ENCODE data around the gene P2RX1. TPM values are rescaled to one million over a fixed set of nuclear protein-coding genes. Genes with fewer than 3 reads are reported as not detected.

Gene P2RX1
- total RNA-seq: 10 to 100 TPM in 1 of 2 donors, 1 to 10 TPM in 1; 4.2 to 15.0 TPM
- total RNA-seq: 0 to 0.23 reads per million in 2 donors

- no peak for DNase-seq
- peak within 1 kb of the TSS; percentile 60 for H3K4me3 Mint-ChIP-seq
- peak; percentile 34 for ATAC-seq
- no peaks in the 10 kb centered on the region for H3K9me3 ChIP-seq (ENCODE audit: control insufficient read depth, low read length, poor library complexity, severe bottlenecking)
- H3K4me1 Mint-ChIP-seq: peaks cover 30% of the 10 kb centered on the region
- H3K36me3 Mint-ChIP-seq (ENCODE audit: low read depth): no peaks in the 10 kb centered on the region
- no peaks in the 10 kb centered on the region for H3K27me3 Mint-ChIP-seq
- H3K27ac Mint-ChIP-seq: peak within 1 kb of the TSS; percentile 21
Measured at GRCh38 chr17:3915995-3916696, at the start of gene P2RX1. TSS of gene P2RX1 (minus strand) at chr17:3916465. CDS start at chr17:3916225, 240 bp downstream.

GRCh38 chr17:3965118-3965800, 49.0 kb upstream of the P2RX1 start:
- Mint-ChIP-seq H3K4me3 (peak overlapping the region; percentile 91), H3K36me3 (ENCODE audit: low read depth) (no peaks in the 10 kb centered on the region), H3K27me3 (no peaks in the 10 kb centered on the region), H3K27ac (peak overlapping the region; percentile 90), H3K4me1 (peaks cover 39% of the 10 kb centered on the region)
- peak; percentile 61 for ATAC-seq
- peak; percentile 41 to 52 (median 45) for DNase-seq
- no peaks in the 10 kb centered on the region for H3K9me3 ChIP-seq (ENCODE audit: control insufficient read depth, low read length, poor library complexity, severe bottlenecking)

DNA sequence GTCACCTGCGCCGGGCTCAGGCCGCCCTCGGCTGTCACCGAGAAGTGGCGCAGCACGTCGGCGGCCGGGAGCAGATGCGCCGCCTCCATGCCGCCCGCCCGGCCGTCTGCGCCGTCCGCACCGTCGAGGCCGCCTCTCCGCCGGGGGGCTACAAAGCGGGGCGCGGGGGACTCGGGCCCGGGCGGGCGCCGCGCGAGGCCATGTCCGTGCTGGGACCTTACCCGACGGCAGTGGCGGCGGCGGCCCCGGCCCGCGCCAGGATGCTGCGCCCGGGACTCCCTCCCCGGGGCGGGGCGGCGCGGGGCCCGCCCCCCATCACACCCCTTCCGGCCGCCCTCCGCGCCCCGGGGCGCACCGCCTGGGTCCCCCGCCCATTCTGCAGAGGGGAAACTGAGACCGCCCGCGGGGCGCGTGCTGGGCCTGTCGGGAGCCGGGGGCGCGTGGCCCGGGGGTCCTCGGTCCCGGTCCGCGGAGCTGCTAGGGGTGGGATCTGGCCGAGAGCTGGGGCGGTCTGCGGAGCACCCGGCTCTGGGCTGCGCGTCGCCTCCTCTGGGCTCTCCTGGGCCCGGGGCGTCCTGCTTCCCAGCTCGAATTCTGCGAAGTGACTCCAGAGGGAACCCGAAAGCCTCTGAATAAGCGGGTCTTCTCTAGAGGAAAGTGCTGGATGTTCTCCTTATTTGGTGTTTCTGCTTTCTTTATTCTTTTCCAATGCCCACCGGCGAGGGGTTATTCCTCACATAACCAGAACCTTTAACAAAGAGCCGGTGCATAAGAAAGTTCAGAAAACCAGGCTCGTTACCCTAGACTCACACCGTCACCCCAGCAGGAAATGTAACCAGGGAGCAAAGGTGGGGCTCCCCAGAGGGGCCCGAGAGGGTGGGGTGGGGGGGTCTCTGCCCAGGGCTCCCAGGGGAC, 48.2 kb upstream of the P2RX1 start, which contains the start of gene ATP2A3:
ATP2A3 (minus strand) TSS at position 235 of the 915 bp plus-strand sequence; CDS start at position 89, 146 bp downstream.
- Mint-ChIP-seq H3K4me1 (peaks cover 47% of the 10 kb centered on the region), H3K27ac (peak within 1 kb of the TSS; percentile 90), H3K4me3 (peak within 1 kb of the TSS; percentile 93), H3K27me3 (no peaks in the 10 kb centered on the region), H3K36me3 (ENCODE audit: low read depth) (no peaks in the 10 kb centered on the region)
- DNase-seq (peak; percentile 43 to 71 (median 65)), ATAC-seq (peak; percentile 79)
- H3K9me3 ChIP-seq (ENCODE audit: control insufficient read depth, low read length, poor library complexity, severe bottlenecking): no peaks in the 10 kb centered on the region

DNA sequence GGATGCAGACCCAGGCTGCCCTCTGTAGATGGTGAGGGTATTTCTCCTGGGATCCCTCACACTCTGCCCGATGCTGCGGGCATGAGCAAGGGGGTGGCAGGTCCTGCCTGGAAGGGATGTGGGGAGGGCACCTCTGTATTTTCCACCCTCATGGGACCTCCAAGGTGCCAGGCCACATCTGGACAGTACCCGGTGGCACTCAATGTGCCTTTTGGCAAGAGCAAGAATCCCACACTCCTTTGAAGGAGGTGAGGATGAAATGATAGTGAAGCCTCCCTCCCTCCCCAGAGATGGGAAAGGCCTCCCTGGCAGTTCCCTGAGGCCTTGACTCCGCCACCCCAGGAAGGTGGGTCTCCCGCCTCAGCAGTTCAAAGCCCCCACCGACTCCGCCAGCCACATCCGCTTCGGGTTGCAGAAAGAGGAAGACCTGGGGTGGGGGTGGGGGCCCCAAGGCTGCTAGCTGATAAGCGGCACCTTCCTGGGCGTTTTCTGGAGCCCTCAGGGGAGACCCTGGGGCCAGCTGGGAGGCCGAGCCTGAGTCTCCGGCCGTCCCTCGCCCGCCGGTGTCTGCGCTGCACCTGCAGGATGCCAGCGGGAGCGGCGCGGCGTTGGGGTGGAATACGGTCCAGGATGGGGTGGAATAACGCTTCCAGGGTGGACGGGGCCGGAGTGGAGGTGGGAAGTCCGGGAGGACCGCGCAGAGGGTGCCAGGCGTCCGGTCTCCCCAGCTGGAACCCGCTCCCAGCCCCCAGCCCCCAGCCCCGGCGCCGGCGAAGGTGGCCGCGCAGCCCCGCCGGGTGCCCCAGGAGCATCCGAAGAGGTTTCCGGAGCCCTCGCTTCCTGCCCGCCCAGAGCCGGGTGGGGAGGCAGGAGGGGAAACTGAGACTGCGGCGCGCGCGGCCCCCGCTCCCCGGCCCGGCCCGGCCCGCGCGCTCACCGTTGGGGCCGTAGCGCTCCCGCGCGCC, 47.3 kb upstream of the P2RX1 start:
- Mint-ChIP-seq H3K36me3 (ENCODE audit: low read depth) (no peaks in the 10 kb centered on the region), H3K4me1 (peaks cover 49% of the 10 kb centered on the region), H3K27me3 (no peaks in the 10 kb centered on the region), H3K27ac (peak overlapping the region; percentile 85), H3K4me3 (peak overlapping the region; percentile 93)
- H3K9me3 ChIP-seq (ENCODE audit: control insufficient read depth, low read length, poor library complexity, severe bottlenecking): no peaks in the 10 kb centered on the region
- DNase-seq (peak; percentile 48 to 63 (median 52)), ATAC-seq (peak; percentile 48)

DNA sequence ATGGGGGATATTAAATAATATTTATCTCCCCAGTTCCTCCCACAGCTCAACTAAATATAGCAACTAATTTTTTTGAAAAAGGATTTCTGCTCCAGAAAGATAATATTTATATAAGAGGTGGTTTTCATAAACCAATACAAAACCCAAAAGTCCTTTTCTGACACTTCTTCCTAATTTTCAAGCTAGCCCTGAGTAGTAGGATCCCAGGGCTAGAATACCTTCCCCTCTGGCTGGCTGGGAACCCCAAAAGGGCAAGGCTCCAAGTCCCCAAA, 46.6 kb upstream of the P2RX1 start:
- Mint-ChIP-seq H3K36me3 (ENCODE audit: low read depth) (no peaks in the 10 kb centered on the region), H3K4me3 (peak overlapping the region; percentile 93), H3K27me3 (no peaks in the 10 kb centered on the region), H3K27ac (peak overlapping the region; percentile 85), H3K4me1 (peaks cover 50% of the 10 kb centered on the region)
- ATAC-seq (no peak), DNase-seq (no peak)
- no peaks in the 10 kb centered on the region for H3K9me3 ChIP-seq (ENCODE audit: control insufficient read depth, low read length, poor library complexity, severe bottlenecking)

DNA sequence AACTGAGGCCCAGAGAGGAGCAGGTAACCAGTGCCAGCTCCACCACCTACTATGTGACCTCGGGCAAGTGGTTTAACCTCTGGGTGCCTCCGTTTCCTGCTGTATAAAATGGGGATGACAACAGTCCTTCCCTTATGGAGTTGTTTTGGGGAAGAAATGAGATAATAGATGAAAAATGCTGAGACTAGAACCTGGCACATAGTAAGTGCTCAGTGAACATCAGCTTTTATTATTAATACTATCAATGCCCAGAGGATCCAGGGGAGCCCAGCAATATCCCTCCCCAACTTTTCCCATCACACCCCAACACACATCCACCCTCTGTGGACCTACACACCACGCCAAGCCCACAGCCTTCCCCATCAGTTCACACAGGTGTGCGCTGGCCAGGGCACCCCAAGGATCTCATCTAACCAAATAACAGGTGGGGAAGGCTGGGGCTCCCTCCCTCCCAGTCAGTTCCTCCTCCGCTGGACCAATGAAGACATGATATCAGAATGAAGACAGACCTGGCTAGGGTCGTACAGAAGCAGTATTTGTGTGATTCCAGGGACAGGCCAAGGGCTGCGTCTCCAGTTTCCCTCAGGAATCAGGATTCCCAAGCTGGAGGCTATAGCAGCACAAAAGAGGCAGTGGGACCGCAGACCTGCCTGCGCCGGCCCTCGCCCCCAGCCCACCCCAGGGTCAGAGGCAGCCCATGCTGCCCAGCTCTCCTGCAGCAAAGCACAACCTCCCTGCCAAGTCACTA, 46.1 kb upstream of the P2RX1 start:
- Mint-ChIP-seq H3K27me3 (no peaks in the 10 kb centered on the region), H3K4me3 (peak overlapping the region; percentile 93), H3K27ac (peak overlapping the region; percentile 92), H3K36me3 (ENCODE audit: low read depth) (no peaks in the 10 kb centered on the region), H3K4me1 (peaks cover 55% of the 10 kb centered on the region)
- no peak for ATAC-seq
- no peak for DNase-seq
- no peaks in the 10 kb centered on the region for H3K9me3 ChIP-seq (ENCODE audit: control insufficient read depth, low read length, poor library complexity, severe bottlenecking)

DNA sequence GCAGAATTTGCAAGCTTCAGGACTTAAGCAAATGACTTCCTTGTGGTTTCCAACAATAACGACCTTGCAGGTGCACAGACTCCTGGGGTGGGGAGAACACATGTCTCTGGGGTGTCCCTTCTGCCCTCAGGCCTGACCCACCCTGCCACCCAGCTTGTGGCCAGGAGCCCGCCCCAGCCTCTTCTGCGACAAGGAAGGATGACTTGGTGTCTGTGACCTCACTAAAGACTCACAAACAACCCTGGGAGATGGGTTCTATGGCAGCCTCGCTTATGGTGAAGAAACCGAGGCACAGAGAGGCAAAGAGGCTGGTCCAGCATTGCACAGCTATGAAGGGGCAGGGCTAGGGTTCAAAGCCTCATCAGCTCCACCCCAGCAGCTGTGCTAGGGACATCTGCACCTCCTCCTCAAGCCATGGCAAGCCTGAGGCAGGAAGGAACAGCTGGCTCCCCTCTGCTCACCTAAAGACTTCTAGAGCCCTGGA, 45.3 kb upstream of the P2RX1 start:
- Mint-ChIP-seq H3K27me3 (no peaks in the 10 kb centered on the region), H3K27ac (peak overlapping the region; percentile 92), H3K36me3 (ENCODE audit: low read depth) (no peaks in the 10 kb centered on the region), H3K4me3 (peak overlapping the region; percentile 93), H3K4me1 (peaks cover 61% of the 10 kb centered on the region)
- DNase-seq (peak in 1 of 3 donors; percentile 19), ATAC-seq (peak; percentile 17)
- H3K9me3 ChIP-seq (ENCODE audit: control insufficient read depth, low read length, poor library complexity, severe bottlenecking): no peaks in the 10 kb centered on the region

GRCh38 chr17:3960764-3961163, 44.5 kb upstream of the P2RX1 start:
- no peak for ATAC-seq
- DNase-seq: no peak

DNA sequence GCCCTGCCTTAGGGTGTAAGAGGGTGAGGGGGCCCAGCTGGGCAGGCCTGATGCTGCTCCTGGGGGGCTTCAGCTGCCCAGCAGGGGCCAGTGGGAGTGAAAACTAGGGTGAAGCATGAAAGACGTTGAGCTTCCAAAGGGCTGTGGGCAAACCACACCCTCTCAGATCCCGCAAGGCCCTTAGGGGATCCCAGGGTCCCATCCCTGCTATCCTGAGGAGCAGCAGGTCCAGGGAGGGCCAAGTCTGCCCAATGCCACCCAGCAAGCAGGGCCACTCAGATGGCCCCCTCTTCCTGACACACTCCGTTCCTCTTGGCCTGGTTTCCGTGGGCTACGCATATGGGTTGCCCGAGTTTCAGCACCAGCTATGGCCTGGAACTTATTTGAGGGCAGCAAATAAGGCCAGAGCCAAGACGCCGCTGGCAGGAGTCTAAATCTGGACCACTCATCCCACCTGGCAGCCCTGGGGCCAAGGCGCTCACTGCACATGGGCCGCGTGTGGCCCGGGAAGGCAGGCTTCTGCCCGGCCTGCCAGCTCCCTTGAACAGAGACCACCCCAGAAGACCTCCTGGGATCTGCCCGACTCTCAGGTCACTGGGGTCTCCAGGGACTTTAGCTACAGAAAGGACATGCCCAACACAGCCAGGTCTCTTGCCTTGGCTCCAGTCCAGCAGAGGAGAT, 43.8 kb upstream of the P2RX1 start:
- no peaks in the 10 kb centered on the region for H3K27me3 Mint-ChIP-seq
- no peak for DNase-seq
- peak overlapping the region; percentile 88 for H3K27ac Mint-ChIP-seq
- H3K9me3 ChIP-seq (ENCODE audit: control insufficient read depth, low read length, poor library complexity, severe bottlenecking): no peaks in the 10 kb centered on the region
- ATAC-seq: no peak
- no peaks in the 10 kb centered on the region for H3K36me3 Mint-ChIP-seq (ENCODE audit: low read depth)
- H3K4me3 Mint-ChIP-seq: peak overlapping the region; percentile 74
- H3K4me1 Mint-ChIP-seq: peaks cover 57% of the 10 kb centered on the region

More at GRCh38 chr17:3960764-3961163, 44.5 kb upstream of the P2RX1 start:
- Mint-ChIP-seq H3K4me1 (peaks cover 62% of the 10 kb centered on the region), H3K4me3 (peak overlapping the region; percentile 74), H3K36me3 (ENCODE audit: low read depth) (no peaks in the 10 kb centered on the region), H3K27me3 (no peaks in the 10 kb centered on the region), H3K27ac (peak overlapping the region; percentile 88)
- H3K9me3 ChIP-seq (ENCODE audit: control insufficient read depth, low read length, poor library complexity, severe bottlenecking): no peaks in the 10 kb centered on the region

- Mint-ChIP-seq H3K27ac (peak overlapping the region; percentile 88), H3K4me3 (peak overlapping the region; percentile 28)
- DNase-seq: no peak
Measured at GRCh38 chr17:3959295-3959899, 43.1 kb upstream of the P2RX1 start.

More at GRCh38 chr17:3959295-3959899, 43.1 kb upstream of the P2RX1 start:
- H3K36me3 Mint-ChIP-seq (ENCODE audit: low read depth): no peaks in the 10 kb centered on the region
- H3K27me3 Mint-ChIP-seq: no peaks in the 10 kb centered on the region
- no peaks in the 10 kb centered on the region for H3K9me3 ChIP-seq (ENCODE audit: control insufficient read depth, low read length, poor library complexity, severe bottlenecking)
- no peak for ATAC-seq
- H3K4me1 Mint-ChIP-seq: peaks cover 53% of the 10 kb centered on the region

All from T-helper 17 cell (primary cell).